Loucy (cell line): Measurements from ENCODE around the gene FBXL13.
"Not testable (repeated sequence)": the region's sequence is repeated elsewhere in the genome, so short reads cannot be mapped to it uniquely, and the experiment has no call there.

Experiments used
- EZH2phosphoT487 ChIP-seq: fragments of 200-600 bp; IDR thresholded peaks from 2 replicates; pipeline ENCODE4 v1.6.1; 2018; ENCODE audit warnings: antibody characterized with exemption, mild to moderate bottlenecking, moderate library complexity, borderline replicate concordance
- TF ChIP-seq, protein P1 (sequence below): fragments of 200-600 bp; sonication (generic); conservative IDR thresholded peaks from 2 replicates; pipeline ENCODE4 v1.5.1; 2014; ENCODE audit warnings: mild to moderate bottlenecking, antibody characterized with exemption, low read length

DNA sequence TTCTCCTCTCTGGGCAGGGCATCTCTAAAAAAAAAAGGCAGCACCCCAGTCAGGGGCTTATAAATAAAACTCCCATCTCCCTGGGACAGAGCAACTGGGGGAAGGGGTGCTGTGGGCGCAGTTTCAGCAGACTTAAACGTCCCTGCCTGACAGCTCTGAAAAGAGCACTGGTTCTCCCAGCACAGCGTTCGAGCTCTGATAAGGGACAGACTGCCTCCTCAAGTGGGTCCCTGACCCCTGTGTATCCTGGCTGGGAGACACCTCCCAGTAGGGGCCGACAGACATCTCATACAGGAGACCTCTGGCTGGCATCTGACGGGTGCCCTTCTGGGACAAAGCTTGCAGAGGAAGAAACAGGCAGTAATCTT, 32.1 kb upstream of the FBXL13 start:
- TF ChIP-seq, protein P1, sequence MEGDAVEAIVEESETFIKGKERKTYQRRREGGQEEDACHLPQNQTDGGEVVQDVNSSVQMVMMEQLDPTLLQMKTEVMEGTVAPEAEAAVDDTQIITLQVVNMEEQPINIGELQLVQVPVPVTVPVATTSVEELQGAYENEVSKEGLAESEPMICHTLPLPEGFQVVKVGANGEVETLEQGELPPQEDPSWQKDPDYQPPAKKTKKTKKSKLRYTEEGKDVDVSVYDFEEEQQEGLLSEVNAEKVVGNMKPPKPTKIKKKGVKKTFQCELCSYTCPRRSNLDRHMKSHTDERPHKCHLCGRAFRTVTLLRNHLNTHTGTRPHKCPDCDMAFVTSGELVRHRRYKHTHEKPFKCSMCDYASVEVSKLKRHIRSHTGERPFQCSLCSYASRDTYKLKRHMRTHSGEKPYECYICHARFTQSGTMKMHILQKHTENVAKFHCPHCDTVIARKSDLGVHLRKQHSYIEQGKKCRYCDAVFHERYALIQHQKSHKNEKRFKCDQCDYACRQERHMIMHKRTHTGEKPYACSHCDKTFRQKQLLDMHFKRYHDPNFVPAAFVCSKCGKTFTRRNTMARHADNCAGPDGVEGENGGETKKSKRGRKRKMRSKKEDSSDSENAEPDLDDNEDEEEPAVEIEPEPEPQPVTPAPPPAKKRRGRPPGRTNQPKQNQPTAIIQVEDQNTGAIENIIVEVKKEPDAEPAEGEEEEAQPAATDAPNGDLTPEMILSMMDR: not testable (repeated sequence)
- TF ChIP-seq EZH2phosphoT487: not testable (repeated sequence)
